HG03521 (cell line): ENCODE data around the gene USF3.
"Not testable (repeated sequence)": the region's sequence is repeated elsewhere in the genome, so short reads cannot be mapped to it uniquely, and the experiment has no call there.

Experiments used
- ATAC-seq: cut with Tn5 transposase; IDR thresholded peaks from one replicate; pipeline ENCODE4 v1.9.1; 2021; ENCODE audit warnings: mild to moderate bottlenecking, moderate library complexity; ENCODE audit not compliant: unreplicated experiment

USF3 gene

GRCh38 chr3:113659101-113659541 is 37.3 kb downstream of the USF3 start:
- ATAC-seq, result no peak

DNA sequence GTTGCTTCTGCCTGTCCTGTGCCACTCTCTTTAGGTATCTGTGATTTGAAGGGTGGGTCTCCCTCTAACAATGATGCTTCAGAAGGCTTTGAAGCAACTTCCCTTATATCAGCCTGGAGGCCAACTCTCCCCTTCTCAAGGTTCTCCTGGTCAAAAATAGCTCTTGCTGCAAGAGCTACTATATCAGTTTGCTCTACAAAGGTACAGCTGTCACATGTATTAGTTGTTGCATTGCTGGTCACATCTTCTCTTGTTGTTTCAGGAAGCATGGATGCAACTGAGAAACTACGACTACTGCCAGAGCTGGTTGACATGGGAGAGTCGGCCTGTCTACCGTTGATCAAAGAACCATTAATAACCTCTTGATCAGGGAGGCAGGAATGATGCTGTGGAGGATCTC is 38.3 kb downstream of the USF3 start:
- no peak for ATAC-seq

DNA sequence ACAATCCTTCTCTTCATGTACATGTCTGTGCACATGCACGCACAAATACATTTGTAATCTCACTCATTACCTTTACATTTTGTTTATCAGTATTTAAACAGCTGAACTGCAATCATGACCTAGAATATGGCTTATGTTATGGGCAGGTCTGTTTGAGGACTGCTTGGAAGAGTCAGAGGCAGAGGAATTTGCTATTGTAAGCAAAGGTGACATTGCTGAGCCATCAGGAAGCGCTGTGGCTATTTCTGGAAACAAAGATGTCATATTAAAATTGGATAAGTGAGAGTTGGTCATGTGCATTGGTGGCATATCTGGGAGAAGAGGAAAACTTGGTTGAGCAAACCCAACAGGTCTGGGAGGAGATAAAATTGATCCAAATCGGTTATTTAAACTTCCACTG is 41.6 kb downstream of the USF3 start:
- no peak for ATAC-seq

DNA sequence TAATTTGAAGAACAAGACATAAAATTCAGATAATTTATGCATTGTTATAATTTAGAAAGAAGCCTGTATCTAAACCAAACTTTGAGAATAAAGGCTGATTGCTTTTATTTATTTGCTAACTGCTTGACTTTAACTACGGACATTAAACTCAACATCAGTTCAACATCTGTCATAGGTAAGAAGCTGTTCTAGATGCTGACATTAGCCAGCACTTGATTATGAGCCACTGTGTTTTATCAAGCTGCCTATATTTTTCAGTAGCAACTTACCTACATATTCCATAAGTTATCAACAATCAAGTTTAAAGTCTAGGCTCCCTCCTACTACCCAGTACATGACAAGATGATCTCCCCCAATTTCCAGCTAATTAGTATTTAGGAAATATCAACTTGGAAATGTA is 42.1 kb downstream of the USF3 start:
- no peak for ATAC-seq

DNA sequence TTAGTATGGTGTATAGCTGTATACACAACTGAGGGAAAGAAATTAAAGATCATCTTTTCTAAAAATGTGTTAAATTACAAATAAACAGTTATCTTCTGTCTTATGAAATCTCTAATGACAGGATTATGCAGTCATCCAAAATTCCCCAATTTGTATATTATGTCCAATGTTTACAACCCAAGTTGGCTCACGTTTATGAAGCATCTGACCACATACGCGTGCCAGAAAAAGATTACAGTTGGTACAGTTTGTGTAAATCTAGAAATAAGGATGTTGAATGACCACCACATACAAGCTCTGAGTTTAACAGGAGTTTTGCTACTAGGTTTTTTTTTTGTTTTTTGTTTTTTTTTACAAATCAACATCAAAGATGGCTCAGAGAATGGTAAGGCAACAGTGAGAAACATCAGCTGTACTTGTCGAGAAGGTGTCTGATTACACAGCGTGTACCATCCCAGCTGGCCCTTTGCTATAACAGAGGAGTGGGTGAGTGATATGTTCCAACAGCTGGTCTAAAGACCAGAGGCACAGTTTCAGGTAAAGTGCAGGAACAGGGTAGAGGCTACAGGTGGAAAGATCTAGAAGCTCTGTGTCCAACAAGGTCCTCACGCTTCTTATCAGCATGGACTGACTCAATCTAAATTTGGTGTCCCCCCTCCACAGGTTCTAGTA is 47.1 kb downstream of the USF3 start:
- no peak for ATAC-seq

DNA sequence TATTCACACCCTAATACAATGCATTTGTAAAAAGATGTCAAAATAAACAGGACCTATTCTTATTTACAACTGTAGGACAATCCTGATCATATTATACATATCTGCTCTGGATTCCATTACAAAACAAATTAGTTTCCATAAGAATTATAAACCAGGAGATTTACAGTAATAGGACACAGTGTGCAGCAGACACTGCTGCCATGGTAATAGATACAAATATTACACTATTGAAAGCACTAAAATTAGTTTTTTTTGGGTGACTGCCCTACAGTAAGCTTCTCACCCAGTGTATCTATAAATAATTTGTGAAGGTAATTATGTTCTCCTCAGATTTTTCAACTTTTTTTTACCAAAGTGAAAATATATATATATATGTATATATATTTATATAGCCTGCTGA is 47.9 kb downstream of the USF3 start:
- no peak for ATAC-seq

DNA sequence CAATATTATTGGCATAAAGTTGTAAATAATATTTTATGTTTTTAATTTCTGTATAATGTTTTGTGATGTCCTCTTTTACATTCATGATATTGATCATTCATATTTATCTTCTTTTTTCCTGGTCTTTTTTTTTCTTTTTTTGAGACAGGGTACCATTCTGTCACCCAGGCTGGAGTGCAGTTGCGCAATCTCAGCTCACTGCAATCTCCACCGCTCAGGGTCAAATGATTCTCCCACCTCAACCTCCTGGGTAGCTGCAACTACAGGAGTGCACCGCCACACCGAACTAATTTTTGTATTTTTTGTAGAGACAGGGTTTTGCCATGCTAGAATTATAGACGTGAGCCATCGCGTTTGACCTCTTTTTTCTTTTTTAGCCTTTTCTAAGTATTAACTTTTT is 52.9 kb downstream of the USF3 start:
- no peak for ATAC-seq

- ATAC-seq, result no peak
These were observed 57.5 kb downstream of the USF3 start for GRCh38 chr3:113638910-113639309.

GRCh38 chr3:113637756-113638155 is 58.7 kb downstream of the USF3 start:
- ATAC-seq, result no peak

DNA sequence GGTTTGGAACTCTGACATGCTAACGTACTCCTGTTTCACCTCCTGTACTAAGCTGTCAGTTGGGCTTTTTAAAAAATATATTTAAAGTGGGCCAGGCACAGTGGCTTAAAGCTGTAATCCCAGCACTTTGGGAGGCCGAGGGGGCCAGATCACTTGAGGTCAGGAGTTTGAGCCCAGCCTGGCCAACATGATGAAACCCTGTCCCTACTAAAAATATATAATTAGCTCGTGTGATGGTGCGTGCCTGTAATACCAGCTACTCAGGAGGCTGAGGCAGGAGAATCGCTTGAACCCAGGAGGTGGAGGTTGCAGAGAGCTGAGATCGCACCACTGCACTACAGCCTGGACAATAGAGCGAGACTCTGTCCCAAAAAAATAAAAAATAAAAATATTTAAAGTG is 60.4 kb downstream of the USF3 start:
- not testable (repeated sequence) for ATAC-seq

DNA sequence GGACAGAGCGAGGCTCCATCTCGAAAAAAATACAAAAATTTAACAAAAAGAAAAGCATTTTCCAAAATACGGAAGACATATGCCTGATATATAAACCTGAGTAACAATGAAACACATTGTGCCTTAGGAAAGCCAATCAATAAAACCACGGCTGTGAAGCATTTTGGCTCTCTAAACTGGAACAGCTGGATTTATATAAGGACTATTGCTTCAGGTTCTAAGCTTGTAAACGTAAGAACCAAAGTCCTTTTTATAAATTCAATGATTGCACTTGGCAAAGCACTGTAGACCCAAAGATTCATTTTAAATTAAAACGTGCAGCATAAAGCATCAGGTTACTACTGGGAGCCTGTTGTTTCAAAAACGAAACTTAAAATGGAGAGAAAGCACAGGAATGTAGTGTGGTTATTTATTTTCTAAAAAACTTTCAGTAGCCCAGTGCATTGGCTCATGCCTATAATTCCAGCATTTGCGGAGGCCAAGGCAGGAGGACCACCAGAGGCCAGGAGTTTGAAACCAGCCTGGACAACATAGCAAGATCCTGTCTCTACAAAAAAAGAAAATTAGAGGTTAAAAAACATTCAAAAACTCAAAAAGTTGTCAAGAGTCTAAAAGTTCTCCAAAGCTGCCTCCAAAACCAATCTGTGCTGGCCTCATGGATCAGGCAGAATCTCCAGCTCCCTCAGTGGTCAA is 61.5 kb downstream of the USF3 start:
- ATAC-seq, result no peak

DNA sequence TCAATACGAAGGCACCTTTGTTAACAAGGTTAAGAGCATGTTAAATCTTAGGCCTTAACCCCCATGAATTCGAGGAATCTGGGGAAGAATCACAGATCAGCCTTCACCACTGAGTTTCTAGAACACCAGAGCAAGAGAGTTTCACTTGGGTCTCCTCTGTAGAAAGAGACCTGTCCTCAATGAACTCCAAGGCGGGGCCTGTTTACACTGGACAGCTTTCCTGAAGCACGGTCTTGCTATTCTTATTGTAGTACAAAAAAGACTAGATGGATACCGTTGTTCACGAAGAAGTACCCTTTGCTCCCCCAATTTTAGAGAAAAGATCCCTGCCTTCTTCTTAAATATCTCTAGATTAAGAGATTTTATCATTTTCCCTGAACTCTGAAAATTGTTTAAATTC is 64.9 kb downstream of the USF3 start:
- ATAC-seq, result no peak

DNA sequence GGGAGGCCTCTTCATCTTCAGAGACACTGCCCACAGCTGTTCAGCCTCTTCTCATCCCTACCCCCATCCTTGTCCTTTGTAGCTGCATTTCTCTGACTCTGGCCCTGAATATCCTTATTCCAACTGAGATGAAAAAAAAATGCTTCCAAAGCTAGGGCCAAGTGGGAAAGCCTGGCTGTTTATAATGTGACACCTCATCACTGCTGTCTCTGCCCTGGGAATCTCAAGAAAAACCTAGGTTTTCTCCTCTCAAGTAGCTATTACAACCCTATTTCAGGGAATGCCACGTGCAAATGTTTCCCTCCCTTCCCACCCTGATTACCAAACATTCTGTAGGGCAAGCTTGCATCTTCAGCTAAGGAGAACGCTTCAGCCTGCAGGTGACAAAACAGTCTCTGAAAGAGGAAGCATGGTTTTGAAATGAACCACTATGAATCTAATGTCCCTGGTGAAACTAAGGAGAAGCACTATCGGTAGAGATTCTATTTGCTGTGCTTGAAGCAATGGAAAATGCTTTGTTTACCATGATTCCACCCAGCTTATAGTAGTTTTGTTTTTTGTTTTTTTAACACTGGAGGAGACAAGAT is 65.4 kb downstream of the USF3 start:
- ATAC-seq, result no peak

- no peak for ATAC-seq
These were observed 66.6 kb downstream of the USF3 start for GRCh38 chr3:113629584-113630421.

- no peak for ATAC-seq
These were observed 67.7 kb downstream of the USF3 start for GRCh38 chr3:113628788-113629187.

DNA sequence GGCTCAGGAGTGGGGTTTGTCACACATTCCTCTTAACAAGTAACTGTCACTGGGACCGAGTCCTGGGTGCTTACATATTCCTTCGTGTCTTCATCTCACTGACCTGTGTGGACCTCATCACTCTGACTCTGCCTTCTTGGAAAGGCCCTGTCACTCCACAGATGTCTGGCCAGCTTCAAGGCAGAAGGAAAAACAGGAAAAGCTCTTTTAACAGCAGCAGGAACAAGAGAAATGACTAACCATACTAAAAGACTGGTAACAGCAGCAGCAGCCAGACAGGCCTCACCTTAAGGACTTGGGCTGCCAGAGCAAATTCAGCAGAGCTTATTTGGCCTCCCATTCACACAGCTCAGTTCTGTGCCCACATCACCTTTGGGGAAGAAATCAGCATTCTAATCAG is 68.1 kb downstream of the USF3 start:
- no peak for ATAC-seq

GRCh38 chr3:113626503-113627371 is 69.7 kb downstream of the USF3 start:
- no peak for ATAC-seq

DNA sequence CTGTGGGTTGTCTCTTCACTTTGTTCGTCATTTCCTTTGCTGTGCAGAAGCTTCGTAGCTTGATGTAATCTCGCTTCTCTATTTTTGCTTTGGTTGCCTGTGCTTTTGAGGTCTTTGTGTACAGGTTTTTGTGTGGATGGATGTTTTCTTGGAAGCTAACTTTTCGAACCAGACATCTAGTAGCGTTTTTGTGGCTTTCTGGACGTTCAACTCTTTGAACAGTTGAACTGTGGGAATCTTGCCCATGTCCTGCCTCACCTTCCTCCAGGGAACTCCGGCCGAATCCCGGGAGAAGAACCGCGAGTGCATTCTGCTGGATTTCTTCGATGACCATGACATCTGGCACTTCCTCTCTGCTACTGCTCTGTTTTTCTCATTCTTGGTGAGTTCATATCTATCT is 70.6 kb downstream of the USF3 start:
- ATAC-seq, result no peak

GRCh38 chr3:113623811-113624210 is 72.6 kb downstream of the USF3 start:
- ATAC-seq, result no peak

DNA sequence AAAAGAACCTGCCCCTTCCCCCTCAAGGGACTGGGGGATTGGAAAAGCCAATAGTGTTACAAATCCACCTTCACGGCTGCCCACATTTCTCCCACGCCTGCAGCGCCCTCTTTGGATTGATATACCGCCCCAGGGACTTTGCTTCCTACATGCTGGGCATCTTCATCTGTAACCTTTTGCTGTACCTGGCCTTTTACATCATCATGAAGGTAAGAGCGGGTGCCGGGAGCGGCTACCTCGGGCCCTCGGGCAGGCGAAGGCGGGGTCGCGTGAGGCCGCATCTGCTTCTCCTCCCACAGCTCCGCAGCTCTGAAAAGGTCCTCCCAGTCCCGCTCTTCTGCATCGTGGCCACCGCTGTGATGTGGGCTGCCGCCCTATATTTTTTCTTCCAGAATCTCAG is 73.1 kb downstream of the USF3 start:
- ATAC-seq, result no peak

DNA sequence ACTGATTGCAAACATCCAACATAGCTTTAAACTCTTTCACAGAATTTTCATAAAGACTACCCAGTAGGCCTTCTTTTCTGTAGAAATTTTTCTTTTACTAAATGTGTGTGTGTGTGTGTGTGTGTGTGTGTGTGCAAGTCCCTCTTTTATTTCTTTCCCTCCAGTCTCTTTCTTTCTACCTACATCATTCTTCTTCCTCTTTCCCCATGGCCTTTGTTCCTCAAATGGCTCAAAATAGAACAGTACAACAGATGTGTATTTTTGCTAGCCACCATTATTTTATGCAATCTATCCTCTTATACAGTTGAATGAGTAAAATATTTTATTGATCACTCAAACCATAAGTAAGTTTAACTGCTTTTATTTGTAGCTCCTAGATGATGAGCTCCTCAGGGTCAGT is 76.4 kb downstream of the USF3 start:
- no peak for ATAC-seq
